Thoracic aorta (tissue), 2 donors: ENCODE data around the gene THYN1. TPM values are rescaled to one million over a fixed set of nuclear protein-coding genes. Genes with fewer than 3 reads are reported as not detected.

Experiments
- ATAC-seq: fragments of 150-250 bp; one replicate; pipeline ENCODE4 v1.8.0; 2017; ENCODE audit warnings: low read depth; ENCODE audit not compliant: insufficient number of reproducible peaks, low FRiP score
- DNase-seq: peaks from one replicate; pipeline ENCODE4 v3.0.0-alpha.2; 2020; ENCODE audit warnings: low spot score
- H3K27ac ChIP-seq, 2 donors: fragments of 200-600 bp; sonication (generic); 1 replicate in 1 of 2; 2 replicates in 1 of 2; pipeline ENCODE4 v1.5.1; 2016; ENCODE audit warnings: mild to moderate bottlenecking in 2 of 2, moderate library complexity in 2 of 2
- H3K27me3 ChIP-seq: fragments of 200-600 bp; sonication (generic); replicated peaks from 2 replicates; pipeline ENCODE4 v1.6.0; 2016; ENCODE audit warnings: mild to moderate bottlenecking; ENCODE audit not compliant: insufficient read depth
- H3K36me3 ChIP-seq: fragments of 200-600 bp; sonication (generic); one replicate; pipeline ENCODE4 v1.5.1; 2016
- H3K4me1 ChIP-seq, 2 donors: fragments of 200-600 bp; sonication (generic); 1 replicate in 1 of 2; 2 replicates in 1 of 2; pipeline versions ENCODE4 v1.5.1 to v1.6.0; 2016; ENCODE audit warnings: low read depth in 2 of 2, mild to moderate bottlenecking in 1 of 2; ENCODE audit not compliant: control insufficient read depth in 1 of 2
- H3K4me3 ChIP-seq: fragments of 200-600 bp; sonication (generic); 2 replicates; pipeline ENCODE4 v1.5.1; 2016; ENCODE audit warnings: mild to moderate bottlenecking
- H3K9me3 ChIP-seq: fragments of 200-600 bp; sonication (generic); 2 replicates; pipeline ENCODE4 v1.5.1; 2016
- CTCF ChIP-seq: fragments of 200-600 bp; sonication (generic); IDR thresholded peaks from one replicate; pipeline ENCODE4 v1.5.1; 2019; ENCODE audit warnings: antibody characterized with exemption
- total RNA-seq, 2 donors: library from RNA; depleted of rRNA; stranded (reverse); fragments of >200 nt; gene quantifications; one replicate each; pipeline versions ENCODE4 v1.1.0 to v1.2.3, GENCODE V29; 2016

Gene THYN1
- total RNA-seq, 2 donors from 2014 or later: 31.1 to 44.2 TPM

- no peak for TF ChIP-seq CTCF
- DNase-seq: no peak
- Histone ChIP-seq H3K27me3 (peaks cover 7% of the 10 kb centered on the region), H3K4me1 (peaks cover 6 to 20% of the 10 kb centered on the region in 2 donors), H3K9me3 (no peaks in the 10 kb centered on the region), H3K36me3 (no peaks in the 10 kb centered on the region), H3K4me3 (no peak overlapping the region), H3K27ac (no peak overlapping the region)
- ATAC-seq: no peak
Measured at GRCh38 chr11:134272381-134273316, 19.5 kb upstream of the THYN1 start.

- DNase-seq: no peak
- peaks cover 3% of the 10 kb centered on the region for H3K27me3 ChIP-seq
- H3K9me3 ChIP-seq: no peaks in the 10 kb centered on the region
- no peak for ATAC-seq
- H3K4me1 ChIP-seq: peaks cover 6 to 17% of the 10 kb centered on the region in 2 donors
- H3K36me3 ChIP-seq: no peaks in the 10 kb centered on the region
- no peak for TF ChIP-seq CTCF
- H3K27ac ChIP-seq: no peak overlapping the region
- no peak overlapping the region for H3K4me3 ChIP-seq
Measured at GRCh38 chr11:134271978-134272377, 18.8 kb upstream of the THYN1 start.

GRCh38 chr11:134270250-134270714 lies 17.1 kb upstream of the THYN1 start:
- Histone ChIP-seq H3K9me3 (no peaks in the 10 kb centered on the region), H3K4me1 (peaks cover 0 to under 1% of the 10 kb centered on the region in 2 donors), H3K27ac (no peak overlapping the region), H3K36me3 (no peaks in the 10 kb centered on the region), H3K4me3 (no peak overlapping the region), H3K27me3 (no peaks in the 10 kb centered on the region)
- TF ChIP-seq CTCF: no peak
- ATAC-seq: no peak
- no peak for DNase-seq

- Histone ChIP-seq H3K27ac (no peak overlapping the region), H3K36me3 (peaks cover 6% of the 10 kb centered on the region), H3K9me3 (no peaks in the 10 kb centered on the region), H3K27me3 (no peaks in the 10 kb centered on the region), H3K4me1 (no peaks in the 10 kb centered on the region), H3K4me3 (no peak overlapping the region)
- no peak for DNase-seq
- no peak for ATAC-seq
- no peak for TF ChIP-seq CTCF
Measured at GRCh38 chr11:134267966-134268365, 14.8 kb upstream of the THYN1 start.

- ATAC-seq (no peak), DNase-seq (no peak)
- no peaks in the 10 kb centered on the region for H3K4me1 ChIP-seq
- no peak overlapping the region for H3K27ac ChIP-seq
- H3K4me3 ChIP-seq: no peak overlapping the region
- no peaks in the 10 kb centered on the region for H3K9me3 ChIP-seq
- peaks cover 11% of the 10 kb centered on the region for H3K36me3 ChIP-seq
- H3K27me3 ChIP-seq: no peaks in the 10 kb centered on the region
- no peak for TF ChIP-seq CTCF
Measured at GRCh38 chr11:134267461-134267860, 14.3 kb upstream of the THYN1 start.
